Measurements from ENCODE around the gene ADCY3.

Gene ADCY3

GRCh38 chr2:24924732-24925131, 4.7 kb upstream of the ADCY3 start:
- no peak for DNase-seq

DNA sequence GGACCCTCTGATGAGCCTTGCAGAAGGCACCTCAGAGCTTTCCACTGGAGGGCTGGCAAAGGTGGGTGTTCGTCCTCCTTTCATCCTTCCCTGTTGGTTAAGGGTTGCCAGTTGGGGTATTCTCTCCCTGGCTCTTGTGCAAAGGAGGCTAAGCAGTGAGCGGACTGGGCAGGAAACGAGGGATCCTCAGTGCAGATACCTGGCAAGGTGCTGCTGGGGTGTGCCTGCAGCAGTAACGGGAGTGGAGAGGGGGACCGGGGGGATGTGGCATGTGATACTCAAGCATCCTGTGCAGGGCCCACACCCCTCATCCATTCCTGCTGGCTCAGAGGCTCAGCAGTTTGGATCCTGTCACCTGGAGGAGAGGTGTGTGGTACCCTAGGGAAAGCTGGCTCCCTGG, 4.2 kb upstream of the ADCY3 start:
- no peak for DNase-seq

GRCh38 chr2:24923106-24923505, 3.1 kb upstream of the ADCY3 start:
- DNase-seq, result no peak

DNA sequence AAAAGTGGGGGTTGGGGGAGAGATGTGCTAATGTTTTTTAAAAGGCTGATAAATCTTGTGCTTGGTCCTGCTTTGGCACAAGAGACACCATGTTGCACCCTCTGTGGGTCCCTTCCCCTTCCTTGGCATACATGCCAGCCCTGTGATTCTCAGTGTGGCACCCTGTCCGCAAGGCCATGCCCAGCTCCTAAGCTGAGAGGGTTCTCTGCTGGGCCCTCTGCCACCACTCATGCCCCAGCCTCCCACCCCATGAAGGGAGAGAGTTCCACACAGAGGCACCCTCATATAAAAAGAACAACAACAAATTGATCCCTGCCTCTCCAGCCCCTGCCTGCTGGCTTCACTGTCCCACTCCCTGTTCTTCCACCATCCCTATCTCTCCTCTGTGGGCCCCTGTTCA, 2.5 kb upstream of the ADCY3 start:
- DNase-seq, result no peak

DNA sequence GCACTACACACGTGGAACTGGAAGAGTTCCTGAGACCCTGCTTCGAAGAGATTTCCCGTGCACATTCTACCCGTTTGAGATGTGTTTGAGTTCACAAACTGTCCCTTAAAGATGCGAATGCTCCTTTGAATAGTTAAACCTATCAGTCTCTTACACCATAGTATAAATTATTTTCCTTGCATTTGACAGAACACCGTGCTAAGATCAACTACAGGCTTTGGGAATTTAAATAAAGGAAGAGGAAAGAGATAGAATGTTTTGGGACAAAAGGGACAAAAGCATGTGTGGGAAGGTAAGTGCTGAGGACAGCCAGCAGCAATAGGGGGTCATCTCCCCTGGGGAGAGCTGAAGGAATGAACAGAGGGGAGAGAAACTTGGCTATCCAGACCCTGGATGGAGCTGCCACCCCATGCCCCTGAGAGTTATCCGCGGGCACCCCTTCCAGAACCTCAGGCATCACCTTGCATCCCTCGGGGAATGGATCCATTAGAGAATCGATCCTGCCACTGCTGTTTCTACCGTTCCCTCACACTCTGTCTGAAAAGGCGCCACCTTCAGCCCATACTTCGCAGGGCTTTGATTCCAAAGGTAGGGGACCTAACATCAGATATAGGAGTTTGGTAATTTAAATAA, 888 bp upstream of the ADCY3 start:
- no peak for DNase-seq

DNA sequence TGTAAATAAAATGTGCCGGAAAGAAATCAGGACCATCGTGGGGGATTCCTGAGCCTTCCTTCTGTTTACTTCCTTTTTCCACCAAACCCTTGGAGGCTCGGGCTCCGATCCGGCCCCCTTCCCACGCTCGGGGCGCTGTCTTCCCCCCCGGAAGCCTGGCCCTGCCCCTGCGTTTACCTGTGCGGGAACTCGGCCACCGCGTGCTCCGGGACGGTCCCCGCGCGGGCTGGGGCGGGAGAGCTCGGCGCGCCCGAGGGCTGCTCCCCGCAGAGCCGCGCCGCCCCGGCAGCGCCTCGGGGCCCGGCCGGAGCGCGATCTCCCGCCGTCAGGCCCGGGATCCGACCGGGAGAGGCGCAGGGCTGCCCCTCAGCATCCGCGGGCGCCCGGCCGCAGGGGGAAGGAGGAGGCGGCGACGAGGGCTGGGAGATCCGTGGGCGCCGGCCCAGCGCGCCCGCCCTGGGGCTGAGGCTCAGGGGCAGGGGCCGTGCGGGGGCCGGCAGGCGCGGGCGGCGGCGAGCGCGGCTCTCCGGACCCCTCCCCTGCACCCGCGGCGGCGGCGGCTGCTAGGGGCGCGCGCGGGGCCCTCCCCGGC, 435 bp downstream of the ADCY3 start:
- no peak for DNase-seq

DNA sequence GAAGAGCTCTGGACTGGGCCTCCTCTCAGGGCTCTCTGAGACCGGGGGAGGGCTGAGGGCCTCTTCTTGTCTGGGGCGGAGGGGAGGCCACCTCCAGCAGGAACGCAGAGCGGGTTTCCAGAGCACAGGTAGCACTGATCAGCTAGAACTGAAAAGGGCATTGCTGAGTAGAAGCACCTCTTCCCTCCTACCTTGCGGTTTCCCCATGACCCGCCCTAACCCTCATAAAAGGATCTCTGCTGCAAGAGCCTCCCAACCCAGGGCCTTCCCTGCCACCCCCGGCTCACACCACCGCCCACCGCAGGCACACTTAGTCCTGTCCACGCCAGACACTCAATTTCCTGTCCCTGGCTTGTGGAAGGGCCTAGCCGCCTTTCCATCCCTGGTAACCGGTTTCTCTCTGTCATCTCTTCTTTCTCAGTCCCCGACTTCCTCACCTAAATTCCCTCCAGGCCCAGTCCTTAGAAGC, 966 bp downstream of the ADCY3 start:
- DNase-seq, result peak; percentile 20

GRCh38 chr2:24918326-24919036, 1.6 kb downstream of the ADCY3 start:
- no peak for DNase-seq

GRCh38 chr2:24917731-24918325, 2.2 kb downstream of the ADCY3 start:
- DNase-seq, result no peak

DNA sequence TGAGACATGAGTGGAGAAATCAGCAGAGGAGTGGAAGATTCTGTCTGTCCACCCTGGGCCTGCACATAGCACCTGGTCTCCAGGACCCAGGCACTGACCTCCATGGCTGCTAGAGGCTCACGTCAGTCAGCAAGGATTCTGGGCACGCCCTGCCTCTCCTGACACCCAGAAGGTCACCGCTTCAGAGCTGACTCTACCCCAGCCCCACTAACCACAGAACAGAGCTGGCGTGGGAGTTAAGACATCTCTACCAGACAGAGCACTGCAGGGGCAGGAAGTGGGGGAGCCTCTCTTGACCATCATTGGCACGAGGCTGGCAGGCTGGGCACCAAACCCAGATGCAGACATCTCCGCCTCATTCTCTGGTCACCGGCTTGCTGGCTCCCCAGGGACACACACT, 3.0 kb downstream of the ADCY3 start:
- no peak for DNase-seq

- DNase-seq, result no peak
Measured at GRCh38 chr2:24915796-24916195, 4.2 kb downstream of the ADCY3 start.

GRCh38 chr2:24915175-24915574, 4.9 kb downstream of the ADCY3 start:
- no peak for DNase-seq

DNA sequence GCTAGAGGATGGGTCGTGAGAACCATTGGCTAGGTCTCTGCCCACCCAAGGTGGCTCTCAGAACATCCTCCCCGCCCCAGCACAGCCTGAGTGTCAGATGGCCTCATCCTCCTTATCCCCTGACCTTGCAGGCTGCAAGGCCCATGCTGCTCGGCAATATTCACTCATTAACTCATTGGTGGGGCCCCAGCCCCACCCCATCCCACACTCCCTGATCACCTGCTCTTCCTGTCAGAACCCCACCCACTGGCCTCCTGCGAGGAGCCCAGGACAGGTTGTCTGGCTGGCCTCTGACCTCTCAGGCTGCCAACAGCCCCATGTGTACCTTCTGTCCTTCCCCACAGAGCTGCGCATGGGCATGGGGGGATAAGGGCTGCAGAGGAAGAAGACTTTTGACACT, 5.3 kb downstream of the ADCY3 start:
- DNase-seq, result no peak

DNA sequence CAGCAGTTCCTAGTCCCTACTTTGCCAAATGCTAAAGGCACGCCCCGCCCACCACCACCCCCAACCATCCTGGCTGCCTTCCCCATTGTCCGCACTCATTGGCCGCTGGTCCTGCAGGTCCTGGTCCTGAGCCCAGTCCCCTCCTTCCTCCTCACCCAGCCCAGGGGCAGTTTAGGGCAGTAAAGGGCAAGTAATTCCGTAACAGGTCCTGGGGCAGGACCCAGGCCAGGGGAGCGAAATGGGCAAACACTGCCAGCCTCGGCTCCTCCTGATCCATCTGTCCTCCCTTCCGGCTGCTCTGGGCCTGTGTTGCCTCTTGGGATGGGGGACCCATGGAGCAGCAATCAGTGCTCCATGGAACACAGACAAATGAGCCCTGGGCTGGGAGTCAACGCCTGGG, 6.1 kb downstream of the ADCY3 start:
- DNase-seq, result no peak

DNA sequence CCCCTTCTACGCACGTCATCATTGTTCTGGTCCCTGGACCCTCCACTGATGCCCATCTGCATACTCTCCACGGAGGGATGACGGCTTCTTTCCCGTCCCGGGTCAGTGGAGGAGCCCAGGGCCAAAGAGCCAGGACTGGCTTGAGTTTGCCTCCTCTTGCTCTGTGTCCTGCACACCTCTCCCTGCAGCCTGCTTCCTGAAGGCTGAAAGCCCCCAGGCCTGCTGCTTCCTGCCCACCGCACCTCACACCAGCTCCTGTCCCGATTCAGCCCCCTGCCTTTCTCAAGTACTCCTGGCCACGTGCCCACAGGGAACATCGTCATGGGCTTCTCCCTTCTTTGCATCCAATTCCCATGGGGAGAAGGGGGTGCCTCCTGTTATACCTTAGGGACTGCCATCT, 7.1 kb downstream of the ADCY3 start:
- no peak for DNase-seq

- no peak for DNase-seq
Measured at GRCh38 chr2:24912523-24912922, 7.5 kb downstream of the ADCY3 start.

- DNase-seq, result no peak
Measured at GRCh38 chr2:24910245-24910644, 9.8 kb downstream of the ADCY3 start.

- no peak for DNase-seq
Measured at GRCh38 chr2:24909555-24910177, 10.4 kb downstream of the ADCY3 start.

DNA sequence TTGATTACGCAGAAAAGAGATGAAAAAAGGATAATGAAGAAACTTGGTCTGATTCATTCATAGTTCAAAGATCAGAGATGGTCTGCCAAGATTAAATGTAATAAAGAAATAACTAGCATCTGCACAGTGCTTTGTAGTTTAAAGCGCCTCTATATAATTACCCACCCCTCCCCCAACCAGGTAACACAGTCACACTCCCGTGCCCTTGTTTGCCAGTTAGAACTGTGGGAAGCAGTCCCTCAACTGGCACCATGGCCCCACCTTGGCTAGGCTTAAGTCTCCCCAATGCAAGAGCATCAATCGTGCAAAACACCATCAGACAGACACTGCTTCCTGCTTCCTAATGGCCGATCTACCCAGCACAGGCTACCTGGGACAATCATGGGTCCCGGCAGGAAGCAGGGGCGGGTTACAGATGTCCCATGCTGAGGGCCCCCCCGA, 11.6 kb downstream of the ADCY3 start:
- no peak for DNase-seq

- no peak for DNase-seq
Measured at GRCh38 chr2:24907116-24907515, 12.9 kb downstream of the ADCY3 start.

DNA sequence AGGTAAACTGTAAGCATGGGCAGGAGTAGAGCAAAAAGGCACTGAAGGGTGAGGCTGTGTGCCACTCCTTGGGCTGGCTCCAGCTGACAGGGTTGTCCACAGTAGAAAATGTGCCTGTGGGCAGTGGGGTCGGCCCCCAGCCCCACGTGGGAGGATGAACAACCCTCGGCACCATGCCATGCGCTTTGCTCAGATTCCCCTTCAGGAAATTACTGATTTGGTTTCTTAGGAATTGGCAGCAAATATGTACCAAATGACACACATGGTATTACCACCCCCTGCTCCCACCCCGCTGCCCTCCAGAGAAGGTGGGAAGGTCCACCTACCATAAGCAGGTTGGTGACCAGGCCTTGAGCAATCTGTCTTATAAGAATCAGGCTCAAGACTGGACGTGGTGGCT, 13.6 kb downstream of the ADCY3 start:
- no peak for DNase-seq

DNA sequence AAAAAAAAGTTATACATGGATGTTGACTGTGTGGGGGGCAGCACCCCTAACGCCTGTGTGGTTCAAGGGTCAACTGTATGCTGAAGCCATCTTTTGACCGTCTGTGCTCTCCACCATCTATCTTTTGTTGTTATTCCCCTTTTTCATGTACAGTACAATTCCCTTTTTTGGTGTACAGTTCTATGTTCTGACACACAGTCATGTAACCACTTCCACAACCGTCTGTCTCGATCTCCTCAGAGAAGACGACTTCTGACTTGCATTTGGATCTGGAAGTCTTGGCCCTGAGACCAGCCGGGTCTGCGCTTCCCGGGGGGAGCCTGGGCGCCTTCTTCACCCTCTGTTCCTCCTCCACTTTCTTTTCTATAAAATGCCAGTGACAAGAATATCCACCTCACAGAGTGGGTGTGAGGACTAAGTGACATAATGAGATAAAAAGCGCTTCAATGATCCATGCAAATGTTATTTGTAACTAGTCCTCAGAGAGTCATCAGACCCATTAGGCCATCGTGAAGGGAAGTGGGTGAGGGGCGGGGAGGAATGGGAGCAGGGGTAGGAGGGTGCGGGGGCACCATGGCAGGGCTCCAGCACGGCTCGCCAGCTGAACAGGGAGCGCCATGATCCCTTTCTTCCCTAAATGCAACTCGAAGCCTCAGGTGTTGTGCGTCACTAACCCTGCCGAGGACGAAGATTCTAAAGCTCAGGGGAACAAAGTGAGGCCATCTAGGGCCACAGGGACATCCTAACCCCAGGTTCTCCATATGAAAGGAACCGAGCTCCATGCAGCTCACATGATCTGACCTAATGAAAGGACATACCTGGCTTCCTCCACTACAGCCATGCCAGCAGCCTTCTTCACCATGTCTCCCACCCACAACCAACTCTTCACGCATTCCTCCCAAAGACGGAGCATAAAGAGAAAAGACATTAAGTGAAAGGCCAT, 16.6 kb downstream of the ADCY3 start:
- DNase-seq, result no peak
